ENCODE results near the gene NRL. TPM values are rescaled to one million over a fixed set of nuclear protein-coding genes. Genes with fewer than 3 reads are reported as not detected.

Gene NRL
- total RNA-seq, 2 experiments from 2014 or later = 4.6 to 7.5 TPM

GRCh38 chr14:24117179-24117578, 2.4 kb upstream of the NRL start:
- peaks cover 50% of the 10 kb centered on the region for H3K36me3 ChIP-seq (ENCODE audit: insufficient read depth, low read length)
- peaks cover 15% of the 10 kb centered on the region for H3K4me1 ChIP-seq (ENCODE audit: insufficient read depth, low read length, poor library complexity, severe bottlenecking)
- TF ChIP-seq CTCF (conservative IDR thresholded peaks at IDR 0.05; ENCODE audit: low read length) = no peak
- TF ChIP-seq EZH2phosphoT487 (IDR thresholded peaks at IDR 0.05; ENCODE audit: borderline replicate concordance, low read depth, low read length) = no peak
- no TSS peak for BruUV-seq (replicated peaks)
- H3K9me3 ChIP-seq (ENCODE audit: low read length) = no peaks in the 10 kb centered on the region
- ChIA-PET CTCF (ENCODE audit: unreplicated experiment) (no interaction called here), POLR2A (interaction anchor here (1.1 to 4.2 kb wide), 3 partner anchors 10 to 24 kb away, joined by 3 to 64 read pairs (median 3); partner anchors contain the start of genes EMC9 and PCK2)
- H3K79me2 ChIP-seq (ENCODE audit: insufficient read depth, low read depth, low read length) = peaks cover 8% of the 10 kb centered on the region; the same call in 1 of the 2 replicates
- intact Hi-C loops (cut with micrococcal nuclease; ENCODE audit: unreplicated experiment) = no loop called here
- no peaks in the 10 kb centered on the region for H4K20me1 ChIP-seq (ENCODE audit: insufficient read depth, low read length)
- peak overlapping the region; percentile 95; the same call in 1 of the 2 replicates for H3K4me2 ChIP-seq (ENCODE audit: low read length)
- DNase-seq (ENCODE audit: low spot score) = no peak
- no peak overlapping the region for H3K27ac ChIP-seq (ENCODE audit: low read depth, low read length, poor library complexity, severe bottlenecking)
- H3K4me3 ChIP-seq (ENCODE audit: low read depth, low read length, poor library complexity, severe bottlenecking) = no peak overlapping the region
- H3K9me2 ChIP-seq (ENCODE audit: insufficient read depth, low read length) = no peaks in the 10 kb centered on the region
- H2AFZ ChIP-seq (ENCODE audit: low read length) = no peak overlapping the region

GRCh38 chr14:24116128-24116814, 1.5 kb upstream of the NRL start:
- TF ChIP-seq CTCF (conservative IDR thresholded peaks at IDR 0.05; ENCODE audit: low read length) (no peak), EZH2phosphoT487 (IDR thresholded peaks at IDR 0.05; ENCODE audit: borderline replicate concordance, low read depth, low read length) (no peak)
- H3K36me3 ChIP-seq (ENCODE audit: insufficient read depth, low read length) = peaks cover 44% of the 10 kb centered on the region
- no peak overlapping the region for H3K27ac ChIP-seq (ENCODE audit: low read depth, low read length, poor library complexity, severe bottlenecking)
- H3K9me3 ChIP-seq (ENCODE audit: low read length) = no peaks in the 10 kb centered on the region
- no TSS peak for BruUV-seq (replicated peaks)
- POLR2A ChIA-PET = interaction anchor here (0.6 to 4.2 kb wide), 9 partner anchors 10 to 199 kb away, joined by 3 to 64 read pairs (median 10); partner anchors contain the start of genes EMC9, PCK2, PSME1 and PSME2
- CTCF ChIA-PET (ENCODE audit: unreplicated experiment) = no interaction called here
- H4K20me1 ChIP-seq (ENCODE audit: insufficient read depth, low read length) = no peaks in the 10 kb centered on the region
- peaks cover 8% of the 10 kb centered on the region; the same call in 1 of the 2 replicates for H3K79me2 ChIP-seq (ENCODE audit: insufficient read depth, low read depth, low read length)
- peak overlapping the region; percentile 95 for H3K4me2 ChIP-seq (ENCODE audit: low read length)
- H3K4me1 ChIP-seq (ENCODE audit: insufficient read depth, low read length, poor library complexity, severe bottlenecking) = peaks cover 15% of the 10 kb centered on the region
- no peak overlapping the region for H2AFZ ChIP-seq (ENCODE audit: low read length)
- intact Hi-C loops (cut with micrococcal nuclease; ENCODE audit: unreplicated experiment) = no loop called here
- H3K9me2 ChIP-seq (ENCODE audit: insufficient read depth, low read length) = no peaks in the 10 kb centered on the region
- peak overlapping the region; percentile 91 for H3K4me3 ChIP-seq (ENCODE audit: low read depth, low read length, poor library complexity, severe bottlenecking)
- DNase-seq (ENCODE audit: low spot score) = no peak
